ENCODE measurements around the gene WNK1. TPM values are rescaled to one million over a fixed set of nuclear protein-coding genes. Genes with fewer than 3 reads are reported as not detected.
"Not testable (repeated sequence)": the region's sequence is repeated elsewhere in the genome, so short reads cannot be mapped to it uniquely, and the experiment has no call there.

Gene WNK1
- total and polyA plus RNA-seq, 2 experiments from 2014 or later: 41.5 to 47.2 TPM

DNA sequence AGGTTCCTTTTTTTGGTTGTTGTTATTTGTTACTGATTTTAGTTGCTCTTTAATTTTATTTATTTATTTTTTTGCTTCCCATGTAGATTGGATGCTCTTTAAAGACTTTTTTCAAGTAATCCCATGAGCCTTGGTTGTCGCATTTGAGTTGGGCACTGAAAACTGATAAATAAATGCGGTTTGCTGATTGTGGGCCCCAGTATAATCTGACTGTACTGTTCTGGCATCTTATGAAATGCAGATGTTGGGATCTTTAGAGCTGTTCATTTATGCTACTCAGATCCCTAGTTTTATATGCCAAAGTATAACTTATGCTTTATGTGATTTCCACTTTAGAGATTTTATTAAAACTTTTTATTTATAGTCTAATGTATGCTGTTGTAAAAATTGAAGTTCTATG, 33.3 kb downstream of the WNK1 start:
- H3K4me3 ChIP-seq: no peak overlapping the region
- H3K36me3 ChIP-seq (ENCODE audit: low read depth): no peaks in the 10 kb centered on the region
- H3K4me2 ChIP-seq (ENCODE audit: unreplicated experiment): no peak overlapping the region
- no peaks in the 10 kb centered on the region for H3K27me3 ChIP-seq (replicated peaks; ENCODE audit: insufficient read depth)
- H3K9me3 ChIP-seq (ENCODE audit: low read depth): no peaks in the 10 kb centered on the region
- H3F3A ChIP-seq (ENCODE audit: insufficient read depth): peaks cover 21% of the 10 kb centered on the region
- no peak overlapping the region for H3K9ac ChIP-seq
- peaks cover 9% of the 10 kb centered on the region for H4K20me1 ChIP-seq (ENCODE audit: insufficient read depth)
- peaks cover 97% of the 10 kb centered on the region for H3K79me2 ChIP-seq (ENCODE audit: insufficient read depth)
- in situ Hi-C loops (cut with MboI): no loop called here
- no peak overlapping the region for H2AFZ ChIP-seq
- no peak for TF ChIP-seq EZH2phosphoT487 (IDR thresholded peaks at IDR 0.05; ENCODE audit: insufficient read depth, low read depth)
- no peak for TF ChIP-seq EZH2 (IDR thresholded peaks at IDR 0.05; ENCODE audit: insufficient read depth, poor library complexity, severe bottlenecking)
- DNase-seq: no peak
- H3K9me2 ChIP-seq (ENCODE audit: insufficient read depth): no peaks in the 10 kb centered on the region
- 59 to 67% methylated on average over 2 of the region's 2 CpGs for WGBS, 2 experiments (ENCODE audit: low coverage in 1 of 2, low lambda C conversion rate in 2 of 2, missing lambda C conversion rate in 2 of 2)
- no peak overlapping the region for H3K27ac ChIP-seq
- peaks cover 39% of the 10 kb centered on the region for H3K4me1 ChIP-seq (ENCODE audit: insufficient read depth)

GRCh38 chr12:788288-788687, 35.9 kb downstream of the WNK1 start:
- TF ChIP-seq EZH2phosphoT487 (IDR thresholded peaks at IDR 0.05; ENCODE audit: insufficient read depth, low read depth) (no peak), EZH2 (IDR thresholded peaks at IDR 0.05; ENCODE audit: insufficient read depth, poor library complexity, severe bottlenecking) (no peak)
- Histone ChIP-seq H3K36me3 (ENCODE audit: low read depth) (no peaks in the 10 kb centered on the region), H3K9ac (no peak overlapping the region), H3K4me2 (ENCODE audit: unreplicated experiment) (no peak overlapping the region), H3K4me1 (ENCODE audit: insufficient read depth) (peaks cover 26% of the 10 kb centered on the region), H3K79me2 (ENCODE audit: insufficient read depth) (peaks cover 97% of the 10 kb centered on the region), H3K9me3 (ENCODE audit: low read depth) (no peaks in the 10 kb centered on the region), H4K20me1 (ENCODE audit: insufficient read depth) (peaks cover 10% of the 10 kb centered on the region), H3K9me2 (ENCODE audit: insufficient read depth) (no peaks in the 10 kb centered on the region), H2AFZ (no peak overlapping the region), H3K27ac (no peak overlapping the region), H3F3A (ENCODE audit: insufficient read depth) (peaks cover 12% of the 10 kb centered on the region; the same call in 1 of the 2 replicates), H3K4me3 (no peak overlapping the region), H3K27me3 (replicated peaks; ENCODE audit: insufficient read depth) (no peaks in the 10 kb centered on the region)
- no peak for DNase-seq
- in situ Hi-C loops (cut with MboI): no loop called here
- 88 to 93% methylated on average over 4 of the region's 4 CpGs for WGBS, 2 experiments (ENCODE audit: low coverage in 1 of 2, low lambda C conversion rate in 2 of 2, missing lambda C conversion rate in 2 of 2)

DNA sequence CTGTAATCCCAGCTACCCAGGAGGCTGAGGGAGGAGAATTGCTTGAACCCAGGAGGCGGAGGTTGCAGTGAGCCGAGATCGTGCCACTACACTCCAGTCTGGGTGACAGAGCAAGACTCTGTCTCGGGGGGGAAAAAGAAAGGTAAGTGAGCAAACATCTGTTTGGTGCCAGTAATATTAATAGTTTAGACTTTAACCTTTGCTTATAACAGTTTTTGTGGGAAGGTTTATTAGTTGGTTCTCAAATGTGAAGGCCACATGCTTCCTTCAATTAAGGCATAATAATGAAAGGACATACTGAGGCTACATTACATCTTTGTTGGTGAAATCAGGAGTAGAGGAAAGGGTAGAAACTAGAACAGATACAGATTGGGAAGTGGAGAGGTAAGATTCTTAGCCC, 36.4 kb downstream of the WNK1 start:
- DNase-seq; H3K9ac ChIP-seq; H3K27ac ChIP-seq; H2AFZ ChIP-seq; in situ Hi-C loops (cut with MboI); H3K36me3 ChIP-seq (ENCODE audit: low read depth); H3K27me3 ChIP-seq (replicated peaks; ENCODE audit: insufficient read depth); H3K9me2 ChIP-seq (ENCODE audit: insufficient read depth); H3K9me3 ChIP-seq (ENCODE audit: low read depth); H3K4me3 ChIP-seq: not testable (repeated sequence)
- WGBS, 2 experiments (ENCODE audit: low coverage in 1 of 2, low lambda C conversion rate in 2 of 2, missing lambda C conversion rate in 2 of 2): 95 to 97% methylated on average over 4 of the region's 4 CpGs
- H3K4me2 ChIP-seq (ENCODE audit: unreplicated experiment): peak overlapping the region; percentile 3
- peaks cover 100% of the 10 kb centered on the region for H3K79me2 ChIP-seq (ENCODE audit: insufficient read depth)
- H4K20me1 ChIP-seq (ENCODE audit: insufficient read depth): peaks cover 15% of the 10 kb centered on the region
- peaks cover 31% of the 10 kb centered on the region for H3K4me1 ChIP-seq (ENCODE audit: insufficient read depth)
- peaks cover 17% of the 10 kb centered on the region; the same call in 1 of the 2 replicates for H3F3A ChIP-seq (ENCODE audit: insufficient read depth)

DNA sequence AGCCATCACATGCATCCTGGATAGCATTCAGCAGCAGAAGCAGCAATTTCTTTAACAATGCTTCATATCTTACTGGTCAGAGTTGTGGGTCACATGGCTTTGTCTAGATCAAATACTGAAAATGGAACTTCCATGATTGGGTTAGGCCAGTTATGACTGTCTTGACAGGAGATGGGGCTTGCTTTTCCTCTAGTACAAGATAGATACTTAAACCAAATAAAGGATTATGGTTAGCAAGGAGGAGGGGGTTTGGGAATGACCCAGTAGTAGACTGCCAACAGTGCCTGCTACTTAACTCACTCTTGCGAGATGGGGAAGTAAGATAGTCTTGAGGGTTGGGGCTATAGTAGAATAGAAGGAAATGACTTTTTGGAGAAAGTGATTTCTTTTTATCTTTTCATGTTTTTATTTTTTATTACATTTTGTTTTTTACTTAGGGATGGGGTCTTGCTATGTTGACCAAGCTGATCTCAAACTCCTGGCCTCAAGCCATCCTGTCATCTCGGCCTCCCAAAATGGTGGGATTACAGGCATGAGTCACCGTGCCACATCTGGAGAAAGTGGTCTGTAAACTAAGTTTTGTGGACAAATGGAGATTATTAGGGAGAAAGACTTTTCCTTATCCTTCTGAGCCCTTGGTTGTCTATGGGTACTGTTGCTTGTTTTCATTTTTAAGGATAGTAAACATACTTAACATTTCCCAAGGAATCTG, 37.6 kb downstream of the WNK1 start:
- Histone ChIP-seq H3F3A (ENCODE audit: insufficient read depth) (peaks cover 27% of the 10 kb centered on the region), H3K9ac (no peak overlapping the region), H3K27ac (no peak overlapping the region), H3K9me3 (ENCODE audit: low read depth) (no peaks in the 10 kb centered on the region), H3K4me1 (ENCODE audit: insufficient read depth) (peaks cover 37% of the 10 kb centered on the region), H3K27me3 (replicated peaks; ENCODE audit: insufficient read depth) (no peaks in the 10 kb centered on the region), H3K9me2 (ENCODE audit: insufficient read depth) (no peaks in the 10 kb centered on the region), H3K4me3 (no peak overlapping the region), H3K79me2 (ENCODE audit: insufficient read depth) (peaks cover 100% of the 10 kb centered on the region), H4K20me1 (ENCODE audit: insufficient read depth) (peaks cover 21% of the 10 kb centered on the region), H3K36me3 (ENCODE audit: low read depth) (no peaks in the 10 kb centered on the region), H2AFZ (no peak overlapping the region), H3K4me2 (ENCODE audit: unreplicated experiment) (peak overlapping the region; percentile 3)
- DNase-seq: no peak
- WGBS, 2 experiments (ENCODE audit: low coverage in 1 of 2, low lambda C conversion rate in 2 of 2, missing lambda C conversion rate in 2 of 2): 69 to 70% methylated on average over 3 of the region's 3 CpGs
- no peak for TF ChIP-seq EZH2 (IDR thresholded peaks at IDR 0.05; ENCODE audit: insufficient read depth, poor library complexity, severe bottlenecking)
- no peak for TF ChIP-seq EZH2phosphoT487 (IDR thresholded peaks at IDR 0.05; ENCODE audit: insufficient read depth, low read depth)
- in situ Hi-C loops (cut with MboI): no loop called here
